Trophoblast cell (in vitro differentiated cells and primary cell): ENCODE measurements around the gene SDE2.
"Not testable (repeated sequence)": the region's sequence is repeated elsewhere in the genome, so short reads cannot be mapped to it uniquely, and the experiment has no call there.

Experiments used
- DNase-seq, 2 donors: peaks; one replicate each; pipeline ENCODE4 v3.0.0-alpha.2; 2016
- H2AFZ ChIP-seq: 2 replicates; pipeline ENCODE4 v1.6.1; 2013; ENCODE audit warnings: low read length, moderate library complexity, mild to moderate bottlenecking; ENCODE audit not compliant: insufficient read depth, poor library complexity
- H2AK5ac ChIP-seq: 2 replicates; pipeline ENCODE4 v1.6.1; 2013; ENCODE audit warnings: mild to moderate bottlenecking, low read length
- H2BK120ac ChIP-seq: 2 replicates; pipeline ENCODE4 v1.6.1; 2013; ENCODE audit warnings: low read length, mild to moderate bottlenecking, moderate library complexity; ENCODE audit not compliant: insufficient read depth, poor library complexity
- H2BK12ac ChIP-seq: 2 replicates; pipeline ENCODE4 v1.6.1; 2013; ENCODE audit warnings: mild to moderate bottlenecking, low read length, moderate library complexity
- H2BK5ac ChIP-seq: 2 replicates; pipeline ENCODE4 v1.6.1; 2013; ENCODE audit warnings: low read length, low read depth, moderate library complexity, mild to moderate bottlenecking; ENCODE audit not compliant: poor library complexity
- H3K14ac ChIP-seq: 2 replicates; pipeline ENCODE4 v1.6.1; 2013; ENCODE audit warnings: mild to moderate bottlenecking, low read length
- H3K18ac ChIP-seq: 2 replicates; pipeline ENCODE4 v1.6.1; 2013; ENCODE audit warnings: mild to moderate bottlenecking, low read length
- H3K23ac ChIP-seq: 2 replicates; pipeline ENCODE4 v1.6.1; 2013; ENCODE audit warnings: low read length
- H3K27ac ChIP-seq: 2 replicates; pipeline ENCODE4 v1.5.1; 2013; ENCODE audit warnings: low read depth, mild to moderate bottlenecking, inconsistent platforms, low read length, moderate library complexity
- H3K27me3 ChIP-seq: 2 replicates; pipeline ENCODE4 v1.6.1; 2013; ENCODE audit warnings: inconsistent platforms, mild to moderate bottlenecking, low read length, moderate library complexity; ENCODE audit not compliant: insufficient read depth
- H3K36me3 ChIP-seq, 2 experiments: 1 replicate in 1 of 2; 2 replicates in 1 of 2; pipeline ENCODE4 v1.6.1; 2013; ENCODE audit warnings: low read length in 2 of 2, mild to moderate bottlenecking in 2 of 2, moderate library complexity in 1 of 2; ENCODE audit not compliant: insufficient read depth in 2 of 2, control insufficient read depth in 1 of 2
- H3K4ac ChIP-seq: 2 replicates; pipeline ENCODE4 v1.6.1; 2013; ENCODE audit warnings: low read depth, mild to moderate bottlenecking, low read length, moderate library complexity
- H3K4me1 ChIP-seq, 2 experiments: 1 replicate in 1 of 2; 2 replicates in 1 of 2; pipeline ENCODE4 v1.6.1; 2013; ENCODE audit warnings: low read length in 2 of 2, mild to moderate bottlenecking in 2 of 2, moderate library complexity in 1 of 2; ENCODE audit not compliant: insufficient read depth in 2 of 2, control insufficient read depth in 1 of 2
- H3K4me2 ChIP-seq: 2 replicates; pipeline ENCODE4 v1.6.1; 2013; ENCODE audit warnings: inconsistent platforms, mild to moderate bottlenecking, low read length, moderate library complexity
- H3K4me3 ChIP-seq: 2 replicates; pipeline ENCODE4 v1.5.1; 2013; ENCODE audit warnings: mild to moderate bottlenecking, low read depth, low read length, inconsistent platforms
- H3K79me1 ChIP-seq: one replicate; pipeline ENCODE4 v1.6.1; 2013; ENCODE audit warnings: low read length
- H3K79me2 ChIP-seq: 2 replicates; pipeline ENCODE4 v1.6.1; 2013; ENCODE audit warnings: low read length, mild to moderate bottlenecking; ENCODE audit not compliant: control insufficient read depth, insufficient read depth, poor library complexity
- H3K9ac ChIP-seq: 2 replicates; pipeline ENCODE4 v1.6.1; 2013; ENCODE audit warnings: mild to moderate bottlenecking, low read length
- H3K9me3 ChIP-seq: 2 replicates; pipeline ENCODE4 v1.6.1; 2013; ENCODE audit warnings: low read depth, mild to moderate bottlenecking, control low read depth, inconsistent platforms, low read length; ENCODE audit not compliant: insufficient read depth
- H4K12ac ChIP-seq: 2 replicates; pipeline ENCODE4 v1.6.1; 2013; ENCODE audit warnings: low read depth, mild to moderate bottlenecking, low read length, moderate library complexity
- H4K8ac ChIP-seq: 2 replicates; pipeline ENCODE4 v1.6.1; 2013; ENCODE audit warnings: low read depth, mild to moderate bottlenecking, low read length, moderate library complexity
- H4K91ac ChIP-seq: one replicate; pipeline ENCODE4 v1.6.1; 2013; ENCODE audit warnings: low read depth, mild to moderate bottlenecking, low read length, moderate library complexity
- WGBS: extraction: QIAGEN DNeasy Blood & Tissue Kit; methylation state at CpG from one replicate; pipeline ENCODE4 v1.1.7; 2013; ENCODE audit warnings: missing lambda C conversion rate; ENCODE audit not compliant: insufficient read length, insufficient coverage; ENCODE audit errors: extremely low coverage; 5-methylcytosine and 5-hydroxymethylcytosine counted together

SDE2 gene

GRCh38 chr1:225974454-225974853, 24.7 kb downstream of the SDE2 start:
- Histone ChIP-seq H2BK5ac (no peak overlapping the region), H3K4me2 (no peak overlapping the region), H3K9ac (no peak overlapping the region), H3K27ac (no peak overlapping the region), H3K36me3 (peaks cover 0 to 9% of the 10 kb centered on the region in 2 experiments), H2BK120ac (no peak overlapping the region), H3K79me1 (no peaks in the 10 kb centered on the region), H3K4me1 (no peaks in the 10 kb centered on the region), H3K4ac (no peak overlapping the region), H2BK12ac (no peak overlapping the region), H3K79me2 (no peaks in the 10 kb centered on the region), H4K91ac (no peak overlapping the region), H3K14ac (no peak overlapping the region), H3K27me3 (no peaks in the 10 kb centered on the region), H4K12ac (no peak overlapping the region), H2AFZ (no peak overlapping the region), H2AK5ac (no peak overlapping the region), H3K23ac (no peak overlapping the region), H4K8ac (no peak overlapping the region), H3K9me3 (peaks cover 2% of the 10 kb centered on the region), H3K4me3 (no peak overlapping the region), H3K18ac (no peak overlapping the region)
- DNase-seq, result no peak
- WGBS, result no CpG with 5 or more reads among the region's 10 CpGs

- H3K27ac ChIP-seq, result no peak overlapping the region
- H4K91ac ChIP-seq, result no peak overlapping the region
- no peaks in the 10 kb centered on the region for H3K79me2 ChIP-seq
- H2BK5ac ChIP-seq, result no peak overlapping the region
- H3K4me1 ChIP-seq, result no peaks in the 10 kb centered on the region
- no peak overlapping the region for H3K4ac ChIP-seq
- no peak overlapping the region for H4K12ac ChIP-seq
- WGBS, result no CpG with 5 or more reads among the region's 5 CpGs
- no peak overlapping the region for H3K4me3 ChIP-seq
- H2BK120ac ChIP-seq, result no peak overlapping the region
- no peak for DNase-seq
- no peak overlapping the region for H4K8ac ChIP-seq
- H3K14ac ChIP-seq, result no peak overlapping the region
- no peak overlapping the region for H3K18ac ChIP-seq
- H3K4me2 ChIP-seq, result no peak overlapping the region
- H2AFZ ChIP-seq, result no peak overlapping the region
- H2BK12ac ChIP-seq, result no peak overlapping the region
- H3K36me3 ChIP-seq, result peaks cover 0 to 6% of the 10 kb centered on the region in 2 experiments
- no peak overlapping the region for H2AK5ac ChIP-seq
- no peaks in the 10 kb centered on the region for H3K27me3 ChIP-seq
- H3K9ac ChIP-seq, result no peak overlapping the region
- H3K9me3 ChIP-seq, result peaks cover 2% of the 10 kb centered on the region
- no peaks in the 10 kb centered on the region for H3K79me1 ChIP-seq
- H3K23ac ChIP-seq, result no peak overlapping the region
These were observed 26.0 kb downstream of the SDE2 start for GRCh38 chr1:225973158-225973557.

- Histone ChIP-seq H3K79me2 (no peaks in the 10 kb centered on the region), H3K18ac (no peak overlapping the region), H3K36me3 (peaks cover 0 to under 1% of the 10 kb centered on the region in 2 experiments), H2BK12ac (no peak overlapping the region), H2BK5ac (no peak overlapping the region), H3K27ac (no peak overlapping the region), H2AFZ (no peak overlapping the region), H3K4me1 (no peaks in the 10 kb centered on the region), H2AK5ac (no peak overlapping the region), H4K8ac (no peak overlapping the region), H3K4me2 (no peak overlapping the region), H4K12ac (no peak overlapping the region), H3K9me3 (peaks cover 2% of the 10 kb centered on the region), H3K27me3 (no peaks in the 10 kb centered on the region), H2BK120ac (no peak overlapping the region), H3K14ac (no peak overlapping the region), H3K9ac (no peak overlapping the region), H4K91ac (no peak overlapping the region), H3K23ac (no peak overlapping the region), H3K4me3 (no peak overlapping the region), H3K4ac (no peak overlapping the region), H3K79me1 (no peaks in the 10 kb centered on the region)
- no peak for DNase-seq
- WGBS, result no CpG with 5 or more reads among the region's 15 CpGs
These were observed 26.6 kb downstream of the SDE2 start for GRCh38 chr1:225972344-225973152.

GRCh38 chr1:225970592-225971157, 28.5 kb downstream of the SDE2 start:
- WGBS, result no CpG with 5 or more reads among the region's 16 CpGs
- H2BK12ac ChIP-seq, H4K8ac ChIP-seq, H3K9me3 ChIP-seq, H3K79me2 ChIP-seq, H3K9ac ChIP-seq, H3K27ac ChIP-seq, H3K4me2 ChIP-seq, H2BK5ac ChIP-seq, H3K4ac ChIP-seq, H3K14ac ChIP-seq, H3K27me3 ChIP-seq, H3K4me1 ChIP-seq, DNase-seq, H3K23ac ChIP-seq, H4K12ac ChIP-seq, H2AK5ac ChIP-seq, H3K4me3 ChIP-seq, H2BK120ac ChIP-seq, H3K18ac ChIP-seq, H3K36me3 ChIP-seq, H3K79me1 ChIP-seq, H2AFZ ChIP-seq, H4K91ac ChIP-seq: not testable (repeated sequence)
